ENCODE data around the gene BMAL1.
"Not testable (repeated sequence)": the region's sequence is repeated elsewhere in the genome, so short reads cannot be mapped to it uniquely, and the experiment has no call there.

Gene BMAL1

GRCh38 chr11:13391217-13391616 lies 113.6 kb downstream of the BMAL1 start:
- no peak for DNase-seq

GRCh38 chr11:13398335-13398734 lies 120.7 kb downstream of the BMAL1 start:
- not testable (repeated sequence) for DNase-seq

- no peak for DNase-seq
These were observed 127.6 kb downstream of the BMAL1 start for GRCh38 chr11:13405220-13405619.

- no peak for DNase-seq
These were observed 137.6 kb downstream of the BMAL1 start for GRCh38 chr11:13415201-13415600.

- no peak for DNase-seq
These were observed 144.0 kb downstream of the BMAL1 start for GRCh38 chr11:13421561-13421960.

GRCh38 chr11:13423372-13423771 lies 145.8 kb downstream of the BMAL1 start:
- DNase-seq, result no peak

GRCh38 chr11:13427440-13427839 lies 149.8 kb downstream of the BMAL1 start:
- no peak for DNase-seq

- DNase-seq, result no peak
These were observed 151.7 kb downstream of the BMAL1 start for GRCh38 chr11:13429288-13429687.

GRCh38 chr11:13429836-13430235 lies 152.2 kb downstream of the BMAL1 start:
- DNase-seq, result no peak

- no peak for DNase-seq
These were observed 155.8 kb downstream of the BMAL1 start for GRCh38 chr11:13433437-13433836.

- DNase-seq, result no peak
These were observed 156.9 kb downstream of the BMAL1 start for GRCh38 chr11:13434247-13435205.

GRCh38 chr11:13436836-13437235 lies 159.2 kb downstream of the BMAL1 start:
- DNase-seq, result not testable (repeated sequence)

All from COR-L47 (cell line).